K562 (cell line): ENCODE results near the gene AFF3. TPM values are rescaled to one million over a fixed set of nuclear protein-coding genes. Genes with fewer than 3 reads are reported as not detected.

Experiments used
- ATAC-seq: fragments of 200-7000 bp; cut with Tn5 transposase; 3 replicates; pipeline ENCODE4 v1.9.1; 2020; ENCODE audit warnings: moderate library complexity
- BruUV-seq: library from RNA; stranded (reverse); fragments of 400-500 nt; replicated peaks from 2 replicates; lab custom pipeline; 2021; lab: Mats Ljungman, UMichigan
- CTCF ChIA-PET: fragments of 300-600 bp; formaldehyde crosslinking; extraction: SDS; loops from one replicate; lab custom pipeline; 2021; ENCODE audit warnings: low intra/inter-chr PET ratio; lab: Yijun Ruan, JAX
- POLR2A ChIA-PET: fragments of 300-600, 350-650 bp; sonication (Branson Sonifier 250); formaldehyde crosslinking; extraction: SDS; loops from one replicate; lab custom pipeline; 2021; ENCODE audit warnings: antibody characterized with exemption, inconsistent platforms; lab: Yijun Ruan, JAX
- DNase-seq, 4 experiments: peaks; one replicate each; pipeline versions ENCODE4 v3.0.0 to v3.0.0-alpha.2; 2011 to 2018; ENCODE audit warnings: low spot score in 3 of 4, mixed read lengths in 3 of 4; ENCODE audit errors: extremely low read depth in 1 of 4
- FAIRE-seq: peaks from 2 replicates; lab custom pipeline; 2011; peaks lifted over from hg19 to GRCh38; lab: Jason Lieb, UNC
- H2AFZ ChIP-seq: 2 replicates; pipeline ENCODE4 v1.6.0; 2011; ENCODE audit warnings: low read depth, low read length, control low read depth, inconsistent platforms
- H3K27ac ChIP-seq: fragments of 200-600 bp; 3 replicates; pipeline ENCODE4 v1.8.0; 2011; ENCODE audit warnings: low read depth, mild to moderate bottlenecking, control low read depth, inconsistent platforms, low read length, moderate library complexity, mixed read lengths; ENCODE audit errors: extremely low read depth
- H3K27me3 ChIP-seq, 2 experiments: fragments of 300-600 bp in 1 of 2; 2 replicates in 1 of 2; 3 replicates in 1 of 2; pipeline versions ENCODE4 v1.6.0 to v1.8.0; 2011; ENCODE audit warnings: inconsistent platforms in 2 of 2, low read length in 2 of 2, mild to moderate bottlenecking in 1 of 2, mixed read lengths in 1 of 2, moderate library complexity in 1 of 2; ENCODE audit not compliant: control insufficient read depth in 2 of 2, insufficient read depth in 2 of 2
- H3K36me3 ChIP-seq: fragments of 300-600 bp; 3 replicates; pipeline ENCODE4 v1.8.0; 2011; ENCODE audit warnings: mild to moderate bottlenecking, low read length, inconsistent platforms; ENCODE audit not compliant: control insufficient read depth, insufficient read depth
- H3K4me1 ChIP-seq, 2 experiments: fragments of 200-600 bp in 1 of 2; replicated peaks in 1 of 2; 2 replicates in 1 of 2; 3 replicates in 1 of 2; pipeline versions ENCODE4 v1.5.1 to v1.8.0; 2011; ENCODE audit warnings: inconsistent platforms in 2 of 2, low read length in 2 of 2, mild to moderate bottlenecking in 1 of 2, mixed read lengths in 1 of 2, moderate library complexity in 1 of 2; ENCODE audit not compliant: control insufficient read depth in 2 of 2, insufficient read depth in 2 of 2
- H3K4me2 ChIP-seq: 2 replicates; pipeline ENCODE4 v1.6.1; 2011; ENCODE audit warnings: low read length, control low read depth, inconsistent platforms, mixed read lengths; ENCODE audit not compliant: insufficient read depth
- H3K4me3 ChIP-seq: fragments of 200-600 bp; sonication (generic), shearing (Covaris generic); 2 replicates; pipeline ENCODE4 v1.5.1; 2016; ENCODE audit warnings: control low read depth, inconsistent platforms
- H3K79me2 ChIP-seq: fragments of 200-600 bp; 3 replicates; pipeline ENCODE4 v1.8.0; 2011; ENCODE audit warnings: low read length, inconsistent platforms; ENCODE audit not compliant: control insufficient read depth, insufficient read depth
- H3K9ac ChIP-seq, 2 experiments: 2 replicates each; pipeline versions ENCODE4 v1.6.0 to v1.6.1; 2011; ENCODE audit warnings: low read depth in 2 of 2, low read length in 2 of 2, control low read depth in 1 of 2, inconsistent platforms in 1 of 2, mild to moderate bottlenecking in 1 of 2, mixed read lengths in 1 of 2; ENCODE audit not compliant: insufficient read depth in 1 of 2
- H3K9me1 ChIP-seq: one replicate; pipeline ENCODE4 v1.6.0; 2011; ENCODE audit warnings: inconsistent platforms, mild to moderate bottlenecking, low read length, moderate library complexity; ENCODE audit not compliant: control insufficient read depth, insufficient read depth
- H3K9me3 ChIP-seq: replicated peaks from 2 replicates; pipeline ENCODE4 v1.5.1; 2011; ENCODE audit warnings: low read depth, low read length, inconsistent platforms; ENCODE audit not compliant: control insufficient read depth, insufficient read depth
- H4K20me1 ChIP-seq: replicated peaks from 2 replicates; pipeline ENCODE4 v1.6.1; 2011; ENCODE audit warnings: low read length, inconsistent platforms, mixed read lengths; ENCODE audit not compliant: control insufficient read depth, insufficient read depth
- NCOA1 ChIP-seq: fragments of 450-650 bp; IDR thresholded peaks from 2 replicates; pipeline ENCODE4 v1.6.1; 2016; ENCODE audit warnings: low read depth
- TCF7L2 ChIP-seq: fragments of 150-350 bp; IDR thresholded peaks from 2 replicates; pipeline ENCODE4 v1.6.1; 2016; ENCODE audit warnings: low read depth, mild to moderate bottlenecking, low read length, moderate library complexity
- WGBS: fragments of 100-300 bp; shearing (Covaris generic); methylation state at CpG from one replicate; pipeline ENCODE4 v1.1.6; 2016; ENCODE audit warnings: low coverage, mixed read lengths; ENCODE audit not compliant: insufficient coverage; ENCODE audit errors: missing lambda C conversion rate; 5-methylcytosine and 5-hydroxymethylcytosine counted together
- in situ Hi-C: fragments of 300-500 bp; cut with MboI; formaldehyde crosslinking; loops from 4 replicates; pipeline ENCODE4 v1.15.0; 2018; ENCODE audit warnings: inconsistent platforms, mixed read lengths
- intact Hi-C: fragments of 100-400 bp; cut with micrococcal nuclease; formaldehyde crosslinking; loops from 2 replicates; pipeline ENCODE4 v1.14.2; 2022
- polyA plus RNA-seq, 8 experiments: library from polyadenylated mRNA; depleted of rRNA in 4 of 8; stranded (reverse) in 5 of 8; unstranded in 3 of 8; fragments of >200 nt; fragmentation: Nextera tagmentation in 2 of 8; fragmentation: Illumina TruSeq in 1 of 8; extraction: Ambion mirVana in 2 of 8; extraction: Trizol in 1 of 8; gene quantifications; 2 replicates each; pipeline versions ENCODE4 v1.2.1 to v1.2.3, GENCODE V29; 2011 to 2014; ENCODE audit warnings: inconsistent platforms in 1 of 8, missing spikeins in 1 of 8
- total RNA-seq, 7 experiments: library from RNA; depleted of rRNA in 6 of 7; stranded (reverse); fragments of >200 nt in 6 of 7; fragmentation: Illumina TruSeq in 2 of 7; extraction: Trizol in 2 of 7; gene quantifications; 2 replicates each; pipeline versions ENCODE4 v1.2.1 to v1.2.3, GENCODE V29; 2011 to 2021; ENCODE audit warnings: low replicate concordance in 1 of 7
- TF ChIP-seq, protein P1 (sequence below), 2 experiments: fragments of 450-650 bp in 1 of 2; sonication (generic) in 1 of 2; formaldehyde crosslinking in 1 of 2; IDR thresholded peaks; 2 replicates each; pipeline versions ENCODE4 v1.7.1 to v1.9.0; 2016 to 2022; ENCODE audit warnings: inconsistent platforms in 1 of 2, mild to moderate bottlenecking in 1 of 2, missing genetic modification reagents in 1 of 2
- TF ChIP-seq, protein P2 (sequence below), 2 experiments: fragments of 450-650 bp; formaldehyde crosslinking in 1 of 2; IDR thresholded peaks; 2 replicates each; pipeline versions ENCODE4 v1.4.0 to v1.6.1; 2014 to 2020; ENCODE audit warnings: mild to moderate bottlenecking in 2 of 2, borderline replicate concordance in 1 of 2, low read depth in 1 of 2

Gene AFF3
- total and polyA plus RNA-seq, 9 of the 15 experiments (the other 6 are each of a cell fraction or from before 2014, with no cell fraction given), result 0.02 to 0.11 TPM; not detected in 7

GRCh38 chr2:99545604-99546003, 596.8 kb downstream of the AFF3 start:
- Histone ChIP-seq H3K36me3 (no peaks in the 10 kb centered on the region), H3K9me1 (no peaks in the 10 kb centered on the region), H3K27ac (no peak overlapping the region), H2AFZ (no peak overlapping the region), H3K79me2 (no peaks in the 10 kb centered on the region), H3K27me3 (peaks cover 11 to 19% of the 10 kb centered on the region in 2 experiments; a peak in 4 of 5 replicates), H3K4me1 (no peaks in the 10 kb centered on the region), H3K9ac (no peak overlapping the region), H3K4me2 (no peak overlapping the region), H4K20me1 (no peaks in the 10 kb centered on the region), H3K9me3 (no peaks in the 10 kb centered on the region), H3K4me3 (no peak overlapping the region)
- intact Hi-C loops (no loop called here), in situ Hi-C loops (no loop called here)
- FAIRE-seq (no peak), DNase-seq (no peak), ATAC-seq (no peak)
- BruUV-seq, result no TSS peak
- ChIA-PET CTCF (no interaction called here), POLR2A (interaction anchor here (0.7 kb wide), 1 partner anchor 13 kb away, joined by 4 read pairs; no protein-coding TSS in a partner anchor)
- 5% methylated on average over 3 of the region's 3 CpGs for WGBS
- TF ChIP-seq, protein P1, sequence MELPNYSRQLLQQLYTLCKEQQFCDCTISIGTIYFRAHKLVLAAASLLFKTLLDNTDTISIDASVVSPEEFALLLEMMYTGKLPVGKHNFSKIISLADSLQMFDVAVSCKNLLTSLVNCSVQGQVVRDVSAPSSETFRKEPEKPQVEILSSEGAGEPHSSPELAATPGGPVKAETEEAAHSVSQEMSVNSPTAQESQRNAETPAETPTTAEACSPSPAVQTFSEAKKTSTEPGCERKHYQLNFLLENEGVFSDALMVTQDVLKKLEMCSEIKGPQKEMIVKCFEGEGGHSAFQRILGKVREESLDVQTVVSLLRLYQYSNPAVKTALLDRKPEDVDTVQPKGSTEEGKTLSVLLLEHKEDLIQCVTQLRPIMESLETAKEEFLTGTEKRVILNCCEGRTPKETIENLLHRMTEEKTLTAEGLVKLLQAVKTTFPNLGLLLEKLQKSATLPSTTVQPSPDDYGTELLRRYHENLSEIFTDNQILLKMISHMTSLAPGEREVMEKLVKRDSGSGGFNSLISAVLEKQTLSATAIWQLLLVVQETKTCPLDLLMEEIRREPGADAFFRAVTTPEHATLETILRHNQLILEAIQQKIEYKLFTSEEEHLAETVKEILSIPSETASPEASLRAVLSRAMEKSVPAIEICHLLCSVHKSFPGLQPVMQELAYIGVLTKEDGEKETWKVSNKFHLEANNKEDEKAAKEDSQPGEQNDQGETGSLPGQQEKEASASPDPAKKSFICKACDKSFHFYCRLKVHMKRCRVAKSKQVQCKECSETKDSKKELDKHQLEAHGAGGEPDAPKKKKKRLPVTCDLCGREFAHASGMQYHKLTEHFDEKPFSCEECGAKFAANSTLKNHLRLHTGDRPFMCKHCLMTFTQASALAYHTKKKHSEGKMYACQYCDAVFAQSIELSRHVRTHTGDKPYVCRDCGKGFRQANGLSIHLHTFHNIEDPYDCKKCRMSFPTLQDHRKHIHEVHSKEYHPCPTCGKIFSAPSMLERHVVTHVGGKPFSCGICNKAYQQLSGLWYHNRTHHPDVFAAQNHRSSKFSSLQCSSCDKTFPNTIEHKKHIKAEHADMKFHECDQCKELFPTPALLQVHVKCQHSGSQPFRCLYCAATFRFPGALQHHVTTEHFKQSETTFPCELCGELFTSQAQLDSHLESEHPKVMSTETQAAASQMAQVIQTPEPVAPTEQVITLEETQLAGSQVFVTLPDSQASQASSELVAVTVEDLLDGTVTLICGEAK (IDR thresholded peaks at IDR 0.05), result no peak
- TF ChIP-seq, protein P1 (CRISPR knock-in tag; IDR thresholded peaks at IDR 0.05), result no peak
- TF ChIP-seq TCF7L2 (no peak), NCOA1 (no peak)
- TF ChIP-seq, protein P2, sequence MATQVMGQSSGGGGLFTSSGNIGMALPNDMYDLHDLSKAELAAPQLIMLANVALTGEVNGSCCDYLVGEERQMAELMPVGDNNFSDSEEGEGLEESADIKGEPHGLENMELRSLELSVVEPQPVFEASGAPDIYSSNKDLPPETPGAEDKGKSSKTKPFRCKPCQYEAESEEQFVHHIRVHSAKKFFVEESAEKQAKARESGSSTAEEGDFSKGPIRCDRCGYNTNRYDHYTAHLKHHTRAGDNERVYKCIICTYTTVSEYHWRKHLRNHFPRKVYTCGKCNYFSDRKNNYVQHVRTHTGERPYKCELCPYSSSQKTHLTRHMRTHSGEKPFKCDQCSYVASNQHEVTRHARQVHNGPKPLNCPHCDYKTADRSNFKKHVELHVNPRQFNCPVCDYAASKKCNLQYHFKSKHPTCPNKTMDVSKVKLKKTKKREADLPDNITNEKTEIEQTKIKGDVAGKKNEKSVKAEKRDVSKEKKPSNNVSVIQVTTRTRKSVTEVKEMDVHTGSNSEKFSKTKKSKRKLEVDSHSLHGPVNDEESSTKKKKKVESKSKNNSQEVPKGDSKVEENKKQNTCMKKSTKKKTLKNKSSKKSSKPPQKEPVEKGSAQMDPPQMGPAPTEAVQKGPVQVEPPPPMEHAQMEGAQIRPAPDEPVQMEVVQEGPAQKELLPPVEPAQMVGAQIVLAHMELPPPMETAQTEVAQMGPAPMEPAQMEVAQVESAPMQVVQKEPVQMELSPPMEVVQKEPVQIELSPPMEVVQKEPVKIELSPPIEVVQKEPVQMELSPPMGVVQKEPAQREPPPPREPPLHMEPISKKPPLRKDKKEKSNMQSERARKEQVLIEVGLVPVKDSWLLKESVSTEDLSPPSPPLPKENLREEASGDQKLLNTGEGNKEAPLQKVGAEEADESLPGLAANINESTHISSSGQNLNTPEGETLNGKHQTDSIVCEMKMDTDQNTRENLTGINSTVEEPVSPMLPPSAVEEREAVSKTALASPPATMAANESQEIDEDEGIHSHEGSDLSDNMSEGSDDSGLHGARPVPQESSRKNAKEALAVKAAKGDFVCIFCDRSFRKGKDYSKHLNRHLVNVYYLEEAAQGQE (IDR thresholded peaks at IDR 0.05; ENCODE audit: borderline replicate concordance), result no peak
- TF ChIP-seq, protein P2 (CRISPR knock-in tag; IDR thresholded peaks at IDR 0.05; ENCODE audit: low read depth), result no peak
